OCI-LY3 (cell line): ENCODE data around the gene BNC2.

Experiments
- H2AFZ ChIP-seq: fragments of 200-600, 300-600 bp; shearing (Covaris generic); 2 replicates; pipeline ENCODE4 v1.6.0; 2014; ENCODE audit warnings: antibody characterized with exemption, low read depth, low read length
- H3K27ac ChIP-seq: fragments of 200-600, 300-600 bp; sonication (generic); 2 replicates; pipeline ENCODE4 v1.5.1; 2014; ENCODE audit warnings: mild to moderate bottlenecking, low read length, moderate library complexity, mixed read lengths
- H3K27me3 ChIP-seq: fragments of 200-600, 300-600 bp; sonication (generic); 2 replicates; pipeline ENCODE4 v1.6.1; 2014; ENCODE audit warnings: low read depth, low read length, mixed read lengths
- H3K36me3 ChIP-seq: fragments of 200-600, 300-600 bp; sonication (generic); replicated peaks from 2 replicates; pipeline ENCODE3; 2014; ENCODE audit warnings: low read depth, low read length, mixed read lengths
- H3K4me1 ChIP-seq: fragments of 300-600, 200-600 bp; sonication (generic); 2 replicates; pipeline ENCODE4 v1.6.1; 2014; ENCODE audit warnings: low read length, mixed read lengths
- H3K4me2 ChIP-seq: fragments of 200-600, 300-600 bp; sonication (generic); 2 replicates; pipeline ENCODE4 v1.6.1; 2014; ENCODE audit warnings: low read length, mixed read lengths
- H3K4me3 ChIP-seq: fragments of 300-600, 200-600 bp; sonication (generic); 2 replicates; pipeline ENCODE4 v1.5.1; 2014; ENCODE audit warnings: antibody characterized with exemption, mild to moderate bottlenecking, low read length, moderate library complexity
- H3K79me2 ChIP-seq: fragments of 300-600, 200-600 bp; shearing (Covaris generic); 2 replicates; pipeline ENCODE4 v1.6.1; 2014; ENCODE audit warnings: mild to moderate bottlenecking, low read length, mixed read lengths
- H3K9ac ChIP-seq: fragments of 300-600, 200-600 bp; shearing (Covaris generic); 2 replicates; pipeline ENCODE4 v1.6.0; 2014; ENCODE audit warnings: mild to moderate bottlenecking, low read length, moderate library complexity
- H3K9me3 ChIP-seq: fragments of 200-600, 300-600 bp; shearing (Covaris generic); 2 replicates; pipeline ENCODE4 v1.6.1; 2014; ENCODE audit warnings: low read length, mixed read lengths; ENCODE audit not compliant: insufficient read depth
- H4K20me1 ChIP-seq: fragments of 200-600, 300-600 bp; sonication (generic); 2 replicates; pipeline ENCODE4 v1.6.1; 2016; ENCODE audit warnings: low read length, mixed read lengths; ENCODE audit not compliant: insufficient read depth
- EZH2phosphoT487 ChIP-seq: fragments of 200-600 bp; shearing (Covaris generic); IDR thresholded peaks from 2 replicates; pipeline ENCODE4 v1.6.1; 2018; ENCODE audit warnings: antibody characterized with exemption, mixed run types, low read depth
- TF ChIP-seq, protein P1 (sequence below): fragments of 200-600, 300-600 bp; sonication (generic); IDR thresholded peaks from 2 replicates; pipeline ENCODE4 v1.5.1; 2014; ENCODE audit warnings: antibody characterized with exemption, low read length, low read depth

Gene BNC2

DNA sequence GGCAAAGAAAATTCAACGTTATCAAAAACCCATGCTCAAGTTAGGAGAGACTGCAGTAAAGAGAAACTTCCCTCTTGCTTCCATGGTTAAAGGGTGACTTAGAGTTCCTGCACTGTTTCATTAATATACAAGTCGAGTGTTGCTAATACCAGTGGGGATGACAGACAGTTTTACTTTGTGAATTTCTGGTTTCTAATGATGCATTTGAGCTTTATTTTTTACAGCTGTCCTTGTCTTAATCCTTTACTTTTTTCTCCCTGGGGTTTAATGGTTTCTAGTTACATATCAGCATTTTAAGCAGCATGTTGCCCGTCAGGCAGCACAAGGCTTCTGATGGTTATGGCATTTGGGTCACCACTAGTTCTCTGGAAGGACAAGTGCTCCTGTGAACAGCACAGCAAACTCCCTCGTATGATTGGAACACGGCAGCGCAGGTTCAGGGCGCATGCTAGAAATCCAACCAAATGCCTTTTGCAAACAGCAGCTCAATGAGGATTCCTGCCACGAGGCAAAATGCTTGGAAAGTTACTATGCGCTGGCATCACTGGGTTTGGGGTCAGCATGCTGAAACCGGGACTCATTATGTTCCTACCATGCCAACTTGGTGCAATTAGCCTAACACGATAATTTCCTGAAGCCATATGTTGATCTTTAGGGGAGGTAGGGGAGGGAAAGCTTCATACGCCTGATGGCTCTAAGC lies 463.8 kb downstream of the BNC2 start:
- Histone ChIP-seq H3K36me3 (no peaks in the 10 kb centered on the region), H3K79me2 (no peaks in the 10 kb centered on the region), H3K4me2 (no peak overlapping the region), H4K20me1 (no peaks in the 10 kb centered on the region), H3K9me3 (no peaks in the 10 kb centered on the region), H3K27me3 (no peaks in the 10 kb centered on the region), H2AFZ (no peak overlapping the region), H3K9ac (no peak overlapping the region), H3K4me3 (no peak overlapping the region), H3K27ac (no peak overlapping the region), H3K4me1 (no peaks in the 10 kb centered on the region)
- no peak for TF ChIP-seq EZH2phosphoT487
- TF ChIP-seq, protein P1, sequence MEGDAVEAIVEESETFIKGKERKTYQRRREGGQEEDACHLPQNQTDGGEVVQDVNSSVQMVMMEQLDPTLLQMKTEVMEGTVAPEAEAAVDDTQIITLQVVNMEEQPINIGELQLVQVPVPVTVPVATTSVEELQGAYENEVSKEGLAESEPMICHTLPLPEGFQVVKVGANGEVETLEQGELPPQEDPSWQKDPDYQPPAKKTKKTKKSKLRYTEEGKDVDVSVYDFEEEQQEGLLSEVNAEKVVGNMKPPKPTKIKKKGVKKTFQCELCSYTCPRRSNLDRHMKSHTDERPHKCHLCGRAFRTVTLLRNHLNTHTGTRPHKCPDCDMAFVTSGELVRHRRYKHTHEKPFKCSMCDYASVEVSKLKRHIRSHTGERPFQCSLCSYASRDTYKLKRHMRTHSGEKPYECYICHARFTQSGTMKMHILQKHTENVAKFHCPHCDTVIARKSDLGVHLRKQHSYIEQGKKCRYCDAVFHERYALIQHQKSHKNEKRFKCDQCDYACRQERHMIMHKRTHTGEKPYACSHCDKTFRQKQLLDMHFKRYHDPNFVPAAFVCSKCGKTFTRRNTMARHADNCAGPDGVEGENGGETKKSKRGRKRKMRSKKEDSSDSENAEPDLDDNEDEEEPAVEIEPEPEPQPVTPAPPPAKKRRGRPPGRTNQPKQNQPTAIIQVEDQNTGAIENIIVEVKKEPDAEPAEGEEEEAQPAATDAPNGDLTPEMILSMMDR, result no peak

DNA sequence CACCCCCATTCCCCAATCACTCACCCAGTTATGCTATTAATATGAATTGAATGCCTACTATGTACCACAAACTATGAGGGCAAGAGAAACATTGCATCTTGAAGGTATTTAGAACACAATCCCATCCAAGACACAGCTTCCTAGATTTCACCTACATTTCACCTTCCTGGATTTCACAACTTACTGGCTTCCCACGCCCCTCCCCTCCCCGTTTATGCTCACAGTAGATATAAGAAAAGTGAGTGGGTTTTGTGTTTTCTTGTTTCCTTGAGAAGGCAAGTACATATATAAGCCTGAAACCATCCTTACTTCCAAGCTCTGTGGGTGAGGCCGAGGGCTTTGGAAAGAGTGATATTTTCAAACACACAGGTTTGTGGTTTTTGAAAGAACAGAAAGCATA lies 465.0 kb downstream of the BNC2 start:
- no peaks in the 10 kb centered on the region for H4K20me1 ChIP-seq
- no peak overlapping the region for H2AFZ ChIP-seq

DNA sequence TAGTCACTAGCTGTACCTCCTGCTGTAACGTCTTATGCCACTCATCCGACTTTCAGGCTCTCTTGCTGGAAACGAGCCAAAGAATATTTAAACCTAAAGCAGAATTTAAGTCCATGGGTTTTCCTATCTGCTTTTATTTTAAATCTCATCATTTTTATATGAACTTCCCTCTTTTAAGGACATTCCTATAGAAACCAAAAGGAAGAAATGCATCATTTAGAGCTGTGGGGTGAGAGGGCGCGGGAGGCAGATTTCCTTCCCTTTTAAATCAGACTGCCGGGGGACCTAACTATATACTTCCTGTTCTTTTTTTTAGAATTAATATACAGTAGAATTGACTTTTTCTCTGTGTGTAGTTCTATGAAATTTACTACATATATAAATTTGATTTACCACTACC lies 468.8 kb downstream of the BNC2 start:
- H3K27me3 ChIP-seq, result no peaks in the 10 kb centered on the region
- peaks cover 4% of the 10 kb centered on the region; the same call in 1 of the 2 replicates for H3K4me1 ChIP-seq
- H3K79me2 ChIP-seq, result no peaks in the 10 kb centered on the region
- H3K9ac ChIP-seq, result no peak overlapping the region
- no peaks in the 10 kb centered on the region for H3K9me3 ChIP-seq
- H3K4me3 ChIP-seq, result no peak overlapping the region
- no peak overlapping the region for H3K4me2 ChIP-seq
- no peak overlapping the region for H3K27ac ChIP-seq
- no peak overlapping the region for H2AFZ ChIP-seq
- no peaks in the 10 kb centered on the region for H4K20me1 ChIP-seq
- TF ChIP-seq, protein P1, result no peak
- TF ChIP-seq EZH2phosphoT487, result no peak
- H3K36me3 ChIP-seq, result no peaks in the 10 kb centered on the region

More for the DNA sequence above, 465.0 kb downstream of the BNC2 start:
- H3K27ac ChIP-seq, result no peak overlapping the region
- no peaks in the 10 kb centered on the region for H3K9me3 ChIP-seq
- TF ChIP-seq EZH2phosphoT487, result no peak
- TF ChIP-seq, protein P1, result no peak
- H3K4me3 ChIP-seq, result no peak overlapping the region
- no peaks in the 10 kb centered on the region for H3K79me2 ChIP-seq
- no peaks in the 10 kb centered on the region for H3K27me3 ChIP-seq
- H3K4me1 ChIP-seq, result no peaks in the 10 kb centered on the region
- H3K4me2 ChIP-seq, result no peak overlapping the region
- H3K9ac ChIP-seq, result no peak overlapping the region
- H3K36me3 ChIP-seq, result no peaks in the 10 kb centered on the region

DNA sequence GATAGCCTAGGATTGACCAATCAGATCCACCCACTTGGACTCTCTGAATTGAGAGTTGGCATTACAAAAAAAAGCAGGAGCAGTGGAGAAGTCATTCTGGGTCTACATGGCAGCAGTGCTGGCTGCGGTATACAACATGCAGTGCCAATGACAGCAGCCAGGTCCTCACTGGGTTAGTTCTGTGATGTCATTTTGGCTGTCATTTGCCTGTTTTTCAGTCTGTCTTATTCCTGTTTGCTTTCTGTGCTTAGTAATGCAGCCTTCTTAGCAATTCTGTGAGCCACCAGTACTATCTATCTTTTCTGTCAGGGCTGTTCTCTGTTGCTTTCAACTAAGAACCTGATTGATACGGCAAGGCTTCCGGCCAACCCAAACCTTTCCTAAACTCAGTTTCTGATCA lies 471.8 kb downstream of the BNC2 start:
- H3K4me1 ChIP-seq, result peaks cover 4% of the 10 kb centered on the region; the same call in 1 of the 2 replicates
- H3K9ac ChIP-seq, result no peak overlapping the region
- H2AFZ ChIP-seq, result no peak overlapping the region
- H3K79me2 ChIP-seq, result no peaks in the 10 kb centered on the region
- H3K36me3 ChIP-seq, result no peaks in the 10 kb centered on the region
- no peaks in the 10 kb centered on the region for H4K20me1 ChIP-seq
- H3K4me2 ChIP-seq, result no peak overlapping the region
- no peak overlapping the region for H3K27ac ChIP-seq
- H3K4me3 ChIP-seq, result no peak overlapping the region
- no peaks in the 10 kb centered on the region for H3K27me3 ChIP-seq
- no peaks in the 10 kb centered on the region for H3K9me3 ChIP-seq
- TF ChIP-seq, protein P1, result no peak
- no peak for TF ChIP-seq EZH2phosphoT487
